ENCODE data around the gene YEATS2. TPM values are rescaled to one million over a fixed set of nuclear protein-coding genes. Genes with fewer than 3 reads are reported as not detected.

YEATS2 gene
- total RNA-seq, 1 donor from 2014 or later, result 10.7 TPM

DNA sequence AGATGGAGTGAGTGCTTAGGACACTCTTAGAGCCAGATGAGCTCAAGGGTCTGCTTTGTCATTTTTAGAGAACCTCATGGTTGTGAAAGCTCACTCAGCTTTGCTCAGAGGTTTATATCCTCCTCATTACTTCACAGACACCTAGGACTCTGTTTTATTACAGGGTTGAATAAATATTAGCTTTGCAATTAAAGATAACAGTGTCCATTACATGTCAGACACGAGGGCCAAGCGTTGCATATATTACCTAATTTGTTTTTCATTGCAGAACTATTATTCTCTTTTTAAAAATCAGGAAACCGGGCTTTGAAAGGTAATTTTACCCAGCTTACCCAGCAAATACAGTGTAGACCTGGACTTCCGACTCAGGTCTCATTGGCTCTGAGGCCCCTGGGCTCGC lies 111.7 kb downstream of the YEATS2 start:
- Histone ChIP-seq H3K27ac (replicated peaks) (no peak overlapping the region), H3K4me3 (no peak overlapping the region), H3K4me1 (no peaks in the 10 kb centered on the region), H3K27me3 (ENCODE audit: low read depth) (no peaks in the 10 kb centered on the region), H3K9me3 (replicated peaks) (no peaks in the 10 kb centered on the region), H3K36me3 (peaks cover 73% of the 10 kb centered on the region)
- DNase-seq, result no peak
- intact Hi-C loops (cut with micrococcal nuclease), result no loop called here
- TF ChIP-seq, protein P1, sequence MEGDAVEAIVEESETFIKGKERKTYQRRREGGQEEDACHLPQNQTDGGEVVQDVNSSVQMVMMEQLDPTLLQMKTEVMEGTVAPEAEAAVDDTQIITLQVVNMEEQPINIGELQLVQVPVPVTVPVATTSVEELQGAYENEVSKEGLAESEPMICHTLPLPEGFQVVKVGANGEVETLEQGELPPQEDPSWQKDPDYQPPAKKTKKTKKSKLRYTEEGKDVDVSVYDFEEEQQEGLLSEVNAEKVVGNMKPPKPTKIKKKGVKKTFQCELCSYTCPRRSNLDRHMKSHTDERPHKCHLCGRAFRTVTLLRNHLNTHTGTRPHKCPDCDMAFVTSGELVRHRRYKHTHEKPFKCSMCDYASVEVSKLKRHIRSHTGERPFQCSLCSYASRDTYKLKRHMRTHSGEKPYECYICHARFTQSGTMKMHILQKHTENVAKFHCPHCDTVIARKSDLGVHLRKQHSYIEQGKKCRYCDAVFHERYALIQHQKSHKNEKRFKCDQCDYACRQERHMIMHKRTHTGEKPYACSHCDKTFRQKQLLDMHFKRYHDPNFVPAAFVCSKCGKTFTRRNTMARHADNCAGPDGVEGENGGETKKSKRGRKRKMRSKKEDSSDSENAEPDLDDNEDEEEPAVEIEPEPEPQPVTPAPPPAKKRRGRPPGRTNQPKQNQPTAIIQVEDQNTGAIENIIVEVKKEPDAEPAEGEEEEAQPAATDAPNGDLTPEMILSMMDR (IDR thresholded peaks at IDR 0.05; ENCODE audit: borderline replicate concordance), result no peak

DNA sequence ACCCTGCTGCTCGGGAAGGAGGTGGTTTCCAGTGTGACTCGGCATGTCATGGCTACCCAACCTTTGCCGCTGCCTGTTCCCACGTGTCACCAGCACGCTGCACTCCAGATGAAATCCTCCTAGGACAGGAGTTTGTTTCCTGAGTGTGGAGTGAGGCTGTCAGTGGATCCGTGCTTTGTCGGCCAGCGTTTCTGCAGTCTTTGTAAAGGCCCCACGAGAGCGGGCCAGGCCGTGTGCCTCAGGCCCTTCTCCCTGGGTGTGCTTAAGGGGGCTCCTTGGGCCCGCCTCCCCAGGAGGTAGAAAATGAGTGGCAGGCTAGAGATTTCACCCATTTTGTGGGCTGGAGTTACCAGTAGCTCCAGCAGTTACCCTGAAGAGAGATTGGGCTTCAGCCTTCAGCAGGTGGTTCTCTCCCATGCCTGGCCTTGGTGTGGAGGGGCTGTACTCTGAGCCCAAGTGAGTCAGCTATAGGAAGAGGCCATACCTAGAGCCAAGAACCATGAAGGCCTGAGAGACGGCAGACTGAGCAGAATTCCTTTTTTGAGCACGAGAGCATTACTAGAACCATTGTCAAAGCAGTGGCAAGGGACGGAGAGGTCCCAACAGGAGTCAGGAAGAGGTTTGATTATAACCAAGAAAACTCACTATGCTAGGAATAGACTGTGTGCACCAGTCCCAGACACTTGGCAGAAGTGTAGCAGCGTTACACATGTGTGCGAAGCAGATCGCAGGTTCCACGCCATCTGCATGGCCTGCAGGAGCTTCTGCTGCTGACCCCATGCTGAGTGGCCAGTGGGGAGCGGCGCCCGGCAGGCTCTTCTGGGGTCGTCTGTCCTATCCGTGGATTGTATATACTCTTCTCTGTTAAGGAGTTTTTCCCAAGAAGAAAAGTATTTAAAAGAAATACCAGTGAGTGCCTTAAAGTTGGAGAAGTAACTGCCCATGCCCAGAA lies 113.3 kb downstream of the YEATS2 start:
- Histone ChIP-seq H3K9me3 (replicated peaks) (no peaks in the 10 kb centered on the region), H3K27ac (replicated peaks) (no peak overlapping the region), H3K36me3 (peaks cover 56% of the 10 kb centered on the region), H3K4me3 (no peak overlapping the region), H3K27me3 (ENCODE audit: low read depth) (no peaks in the 10 kb centered on the region), H3K4me1 (no peaks in the 10 kb centered on the region)
- intact Hi-C loops (cut with micrococcal nuclease), result no loop called here
- no peak for DNase-seq
- TF ChIP-seq, protein P1 (IDR thresholded peaks at IDR 0.05; ENCODE audit: borderline replicate concordance), result no peak

DNA sequence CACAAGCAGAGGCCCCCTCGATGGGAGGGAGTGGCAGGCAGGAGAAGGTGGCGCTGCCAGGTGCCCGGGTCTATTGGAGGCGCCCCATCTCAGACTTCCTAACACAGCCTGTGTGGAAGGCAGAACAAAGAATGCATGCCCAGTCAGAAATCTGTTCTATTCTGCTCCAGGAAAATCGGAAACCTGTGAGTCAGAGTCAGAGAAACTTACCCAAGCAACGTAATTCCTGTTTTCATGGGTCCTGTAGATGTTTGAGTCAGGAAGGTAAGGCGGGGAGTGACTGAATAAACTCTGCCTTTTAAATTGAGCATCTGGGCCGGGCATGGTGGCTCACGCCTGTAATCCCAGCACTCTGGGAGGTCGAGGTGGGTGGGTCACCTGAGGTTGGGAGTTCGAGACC lies 114.0 kb downstream of the YEATS2 start:
- Histone ChIP-seq H3K9me3 (replicated peaks) (no peaks in the 10 kb centered on the region), H3K27ac (replicated peaks) (no peak overlapping the region), H3K27me3 (ENCODE audit: low read depth) (no peaks in the 10 kb centered on the region), H3K4me3 (no peak overlapping the region), H3K4me1 (no peaks in the 10 kb centered on the region), H3K36me3 (peaks cover 54% of the 10 kb centered on the region)
- TF ChIP-seq, protein P1 (IDR thresholded peaks at IDR 0.05; ENCODE audit: borderline replicate concordance), result no peak
- DNase-seq, result no peak
- intact Hi-C loops (cut with micrococcal nuclease), result no loop called here

DNA sequence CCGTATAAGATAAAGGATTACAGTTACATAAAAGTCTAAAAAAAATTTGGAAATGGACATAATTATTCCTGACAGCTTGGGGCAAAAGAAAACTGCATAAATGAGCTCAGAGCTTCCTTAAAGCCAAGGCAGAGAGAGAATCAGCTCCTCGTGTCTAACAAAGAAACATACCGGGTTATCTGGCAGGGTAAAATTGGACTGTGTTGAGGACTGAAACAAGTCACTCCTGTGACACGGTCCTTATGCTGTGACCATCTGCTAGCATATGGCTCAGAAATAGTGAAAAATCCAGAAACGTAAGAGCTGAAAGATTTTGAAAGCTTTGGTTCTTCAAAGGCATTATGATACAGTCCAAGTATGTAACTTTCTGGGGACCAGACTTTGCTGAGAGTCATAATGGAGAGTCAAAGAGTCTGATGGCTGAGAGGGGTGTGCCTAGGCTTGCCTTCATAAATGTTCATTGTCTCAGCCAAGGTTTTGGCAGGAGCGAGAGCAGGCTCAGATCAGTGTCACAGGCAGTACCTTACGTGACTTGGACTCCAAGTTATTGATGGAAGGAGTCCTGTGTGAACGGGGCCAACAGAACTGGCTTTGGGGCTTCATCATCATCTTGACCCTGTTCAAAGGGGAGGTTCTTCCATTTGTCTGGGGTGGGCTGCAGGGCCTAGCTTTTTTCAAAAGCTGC lies 115.3 kb downstream of the YEATS2 start:
- peak overlapping the region; percentile 4 for H3K27ac ChIP-seq (replicated peaks)
- DNase-seq, result no peak

DNA sequence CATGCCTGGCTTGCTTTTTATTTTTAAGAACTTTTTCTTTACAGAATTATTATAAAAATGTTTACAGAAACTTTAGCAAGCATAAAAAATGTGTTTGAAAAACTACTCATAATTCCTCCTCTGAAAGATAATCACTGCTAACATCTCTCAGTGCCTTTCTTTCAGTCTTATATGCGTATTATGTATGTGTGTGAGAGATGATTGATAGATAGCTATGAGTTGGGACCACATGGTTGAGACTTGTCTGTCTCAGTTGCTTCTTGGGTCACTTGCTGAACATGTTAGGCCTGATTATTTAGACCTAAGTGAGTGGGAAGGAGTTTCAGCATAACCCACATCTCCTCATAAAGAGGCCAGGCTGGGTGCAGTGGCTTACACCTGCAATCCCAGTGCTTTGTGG lies 116.6 kb downstream of the YEATS2 start:
- no peak for DNase-seq
- TF ChIP-seq, protein P1 (IDR thresholded peaks at IDR 0.05; ENCODE audit: borderline replicate concordance), result no peak
- Histone ChIP-seq H3K4me1 (no peaks in the 10 kb centered on the region), H3K27me3 (ENCODE audit: low read depth) (no peaks in the 10 kb centered on the region), H3K36me3 (peaks cover 41% of the 10 kb centered on the region), H3K4me3 (no peak overlapping the region), H3K27ac (replicated peaks) (no peak overlapping the region), H3K9me3 (replicated peaks) (no peaks in the 10 kb centered on the region)
- intact Hi-C loops (cut with micrococcal nuclease), result no loop called here

More for the DNA sequence above, 115.3 kb downstream of the YEATS2 start:
- Histone ChIP-seq H3K4me3 (no peak overlapping the region), H3K36me3 (peaks cover 47% of the 10 kb centered on the region), H3K27me3 (ENCODE audit: low read depth) (no peaks in the 10 kb centered on the region), H3K9me3 (replicated peaks) (no peaks in the 10 kb centered on the region), H3K4me1 (no peaks in the 10 kb centered on the region)
- TF ChIP-seq, protein P1 (IDR thresholded peaks at IDR 0.05; ENCODE audit: borderline replicate concordance), result no peak
- intact Hi-C loops (cut with micrococcal nuclease), result no loop called here
